Activated T-cell treated with anti-CD3 and anti-CD28 coated beads, Interleukin-2, amount 50 U/mL, for 72 hours (primary cell): Measurements from ENCODE around the gene TBC1D8. TPM values are rescaled to one million over a fixed set of nuclear protein-coding genes. Genes with fewer than 3 reads are reported as not detected.

ENCODE experiments used
- ATAC-seq, 2 donors: fragments of 150-1000 bp; cut with Tn5 transposase; replicated peaks in 1 of 2; 2 replicates each; pipeline ENCODE4 v1.10.0; 2021; ENCODE audit warnings: moderate library complexity in 2 of 2, mild to moderate bottlenecking in 1 of 2
- DNase-seq, 2 donors: peaks; one replicate each; pipeline ENCODE4 v3.0.0; 2021 to 2022; ENCODE audit warnings: mixed read lengths in 1 of 2
- H3K27ac Mint-ChIP-seq: one replicate; pipeline ENCODE4 v1.8.0; 2022; ENCODE audit warnings: mild to moderate bottlenecking, moderate library complexity, mixed read lengths
- H3K27me3 Mint-ChIP-seq: one replicate; pipeline ENCODE4 v1.8.0; 2022; ENCODE audit warnings: low read depth, mixed read lengths
- H3K36me3 Mint-ChIP-seq, 2 donors: one replicate each; pipeline ENCODE4 v1.8.0; 2022; ENCODE audit warnings: mixed read lengths in 2 of 2, mild to moderate bottlenecking in 1 of 2; ENCODE audit not compliant: insufficient read depth in 2 of 2
- H3K4me1 Mint-ChIP-seq: one replicate; pipeline ENCODE4 v1.8.0; 2022; ENCODE audit warnings: low read depth, mixed read lengths
- H3K4me3 Mint-ChIP-seq, 2 donors: one replicate each; pipeline ENCODE4 v1.8.0; 2022; ENCODE audit warnings: mild to moderate bottlenecking in 2 of 2, mixed read lengths in 2 of 2, moderate library complexity in 2 of 2
- H3K9me3 Mint-ChIP-seq, 2 donors: one replicate each; pipeline ENCODE4 v1.8.0; 2022; ENCODE audit warnings: mixed read lengths in 2 of 2
- total RNA-seq, 2 donors: library from RNA; stranded (reverse); gene quantifications; one replicate each; pipeline ENCODE4 v1.2.3, GENCODE V29; 2022

TBC1D8 gene
- 1 to 10 TPM; 5.2 to 8.3 TPM for total RNA-seq

GRCh38 chr2:101151146-101151858 is at the start of gene TBC1D8:
TBC1D8 (minus strand) TSS chr2:101151382; CDS start chr2:101151253, 129 bp downstream.
- Mint-ChIP-seq H3K27ac (no peak within 1 kb of the TSS), H3K27me3 (peaks cover 59% of the 10 kb centered on the region), H3K9me3 (no peaks in the 10 kb centered on the region), H3K36me3 (no peaks in the 10 kb centered on the region), H3K4me1 (peaks cover 23% of the 10 kb centered on the region), H3K4me3 (peak within 1 kb of the TSS; percentile 78 to 86)
- DNase-seq (peak; percentile 65 to 72), ATAC-seq (peak; percentile 92 to 93)

GRCh38 chr2:101200676-101201075 is 49.5 kb upstream of the TBC1D8 start:
- ATAC-seq: no peak
- no peak overlapping the region for H3K4me3 Mint-ChIP-seq

GRCh38 chr2:101199251-101199791 is 48.1 kb upstream of the TBC1D8 start:
- H3K36me3 Mint-ChIP-seq: no peaks in the 10 kb centered on the region

More at GRCh38 chr2:101200676-101201075, 49.5 kb upstream of the TBC1D8 start:
- Mint-ChIP-seq H3K9me3 (no peaks in the 10 kb centered on the region), H3K27me3 (no peaks in the 10 kb centered on the region), H3K36me3 (no peaks in the 10 kb centered on the region), H3K27ac (no peak overlapping the region), H3K4me1 (peaks cover 11% of the 10 kb centered on the region)
- no peak for DNase-seq

GRCh38 chr2:101197814-101198213 is 46.6 kb upstream of the TBC1D8 start:
- DNase-seq (no peak), ATAC-seq (no peak)
- no peaks in the 10 kb centered on the region for H3K4me1 Mint-ChIP-seq
- no peak overlapping the region for H3K27ac Mint-ChIP-seq
- no peaks in the 10 kb centered on the region for H3K27me3 Mint-ChIP-seq
- H3K9me3 Mint-ChIP-seq: no peaks in the 10 kb centered on the region
- no peaks in the 10 kb centered on the region for H3K36me3 Mint-ChIP-seq
- no peak overlapping the region for H3K4me3 Mint-ChIP-seq

More at GRCh38 chr2:101199251-101199791, 48.1 kb upstream of the TBC1D8 start:
- Mint-ChIP-seq H3K27ac (no peak overlapping the region), H3K9me3 (no peaks in the 10 kb centered on the region), H3K4me1 (no peaks in the 10 kb centered on the region), H3K27me3 (no peaks in the 10 kb centered on the region), H3K4me3 (no peak overlapping the region)
- no peak for DNase-seq
- ATAC-seq: no peak

GRCh38 chr2:101197215-101197745 is 46.1 kb upstream of the TBC1D8 start:
- DNase-seq (no peak), ATAC-seq (no peak)
- Mint-ChIP-seq H3K4me1 (no peaks in the 10 kb centered on the region), H3K4me3 (no peak overlapping the region), H3K27me3 (no peaks in the 10 kb centered on the region), H3K9me3 (no peaks in the 10 kb centered on the region), H3K36me3 (no peaks in the 10 kb centered on the region), H3K27ac (peak overlapping the region; percentile 61)

GRCh38 chr2:101195871-101196661 is 44.9 kb upstream of the TBC1D8 start:
- peaks cover 2% of the 10 kb centered on the region for H3K27me3 Mint-ChIP-seq
- no peak overlapping the region for H3K27ac Mint-ChIP-seq
- no peaks in the 10 kb centered on the region for H3K36me3 Mint-ChIP-seq
- DNase-seq: no peak
- ATAC-seq: no peak
- H3K9me3 Mint-ChIP-seq: no peaks in the 10 kb centered on the region
- H3K4me1 Mint-ChIP-seq: no peaks in the 10 kb centered on the region
- no peak overlapping the region for H3K4me3 Mint-ChIP-seq

- no peak for ATAC-seq
- H3K9me3 Mint-ChIP-seq: no peaks in the 10 kb centered on the region
- no peak overlapping the region for H3K4me3 Mint-ChIP-seq
- no peak for DNase-seq
- H3K36me3 Mint-ChIP-seq: no peaks in the 10 kb centered on the region
- H3K27ac Mint-ChIP-seq: no peak overlapping the region
- peaks cover 6% of the 10 kb centered on the region for H3K27me3 Mint-ChIP-seq
- H3K4me1 Mint-ChIP-seq: no peaks in the 10 kb centered on the region
Measured at GRCh38 chr2:101193033-101193626, 41.9 kb upstream of the TBC1D8 start.

GRCh38 chr2:101190747-101191516 is 39.8 kb upstream of the TBC1D8 start:
- ATAC-seq (no peak), DNase-seq (no peak)
- H3K27me3 Mint-ChIP-seq: peaks cover 6% of the 10 kb centered on the region
- no peak overlapping the region for H3K4me3 Mint-ChIP-seq
- peaks cover 1 to 3% of the 10 kb centered on the region in 2 donors for H3K9me3 Mint-ChIP-seq
- peaks cover 2 to 5% of the 10 kb centered on the region in 2 donors for H3K36me3 Mint-ChIP-seq
- H3K27ac Mint-ChIP-seq: no peak overlapping the region
- no peaks in the 10 kb centered on the region for H3K4me1 Mint-ChIP-seq

- Mint-ChIP-seq H3K27ac (no peak overlapping the region), H3K4me1 (no peaks in the 10 kb centered on the region), H3K4me3 (no peak overlapping the region), H3K9me3 (peaks cover 1 to 3% of the 10 kb centered on the region in 2 donors), H3K27me3 (peaks cover 6% of the 10 kb centered on the region), H3K36me3 (peaks cover 2 to 5% of the 10 kb centered on the region in 2 donors)
- no peak for DNase-seq
- ATAC-seq: no peak
Measured at GRCh38 chr2:101188683-101189405, 37.7 kb upstream of the TBC1D8 start.

- no peaks in the 10 kb centered on the region for H3K4me1 Mint-ChIP-seq
- H3K27me3 Mint-ChIP-seq: peaks cover 6% of the 10 kb centered on the region
- peaks cover 2 to 5% of the 10 kb centered on the region in 2 donors for H3K36me3 Mint-ChIP-seq
- ATAC-seq (no peak), DNase-seq (no peak)
- no peak overlapping the region for H3K27ac Mint-ChIP-seq
- peaks cover 1 to 3% of the 10 kb centered on the region in 2 donors for H3K9me3 Mint-ChIP-seq
- H3K4me3 Mint-ChIP-seq: no peak overlapping the region
Measured at GRCh38 chr2:101187131-101187530, 35.9 kb upstream of the TBC1D8 start.

GRCh38 chr2:101185656-101186055 is 34.5 kb upstream of the TBC1D8 start:
- no peaks in the 10 kb centered on the region for H3K27me3 Mint-ChIP-seq
- H3K36me3 Mint-ChIP-seq: peaks cover 2 to 5% of the 10 kb centered on the region in 2 donors
- H3K9me3 Mint-ChIP-seq: peaks cover 1 to 3% of the 10 kb centered on the region in 2 donors
- no peaks in the 10 kb centered on the region for H3K4me1 Mint-ChIP-seq
- no peak overlapping the region for H3K4me3 Mint-ChIP-seq
- DNase-seq (no peak), ATAC-seq (no peak)
- H3K27ac Mint-ChIP-seq: no peak overlapping the region

- Mint-ChIP-seq H3K9me3 (peaks cover 1 to 3% of the 10 kb centered on the region in 2 donors), H3K36me3 (peaks cover 2 to 5% of the 10 kb centered on the region in 2 donors), H3K27me3 (no peaks in the 10 kb centered on the region), H3K27ac (no peak overlapping the region), H3K4me3 (no peak overlapping the region), H3K4me1 (no peaks in the 10 kb centered on the region)
- no peak for ATAC-seq
- no peak for DNase-seq
Measured at GRCh38 chr2:101185085-101185484, 33.9 kb upstream of the TBC1D8 start.
